Liver (tissue), 9 donors: ENCODE results near the gene GPR146. TPM values are rescaled to one million over a fixed set of nuclear protein-coding genes. Genes with fewer than 3 reads are reported as not detected.

Experiments
- DNase-seq: peaks from one replicate; pipeline ENCODE4 v3.0.0-alpha.2; 2017; ENCODE audit warnings: low spot score
- H3K27ac ChIP-seq, 2 donors: one replicate each; pipeline ENCODE4 v1.7.0; 2013; ENCODE audit warnings: inconsistent platforms in 2 of 2, low read length in 2 of 2, control low read depth in 1 of 2, low read depth in 1 of 2, mild to moderate bottlenecking in 1 of 2
- H3K27me3 ChIP-seq, 4 donors: one replicate each; pipeline versions ENCODE4 v1.6.1 to v1.7.0; 2013; ENCODE audit warnings: low read length in 3 of 4, inconsistent platforms in 1 of 4, mild to moderate bottlenecking in 1 of 4, moderate library complexity in 1 of 4; ENCODE audit not compliant: control insufficient read depth in 4 of 4, insufficient read depth in 4 of 4
- H3K36me3 ChIP-seq, 4 donors: one replicate each; pipeline versions ENCODE4 v1.6.1 to v1.7.0; 2013; ENCODE audit warnings: low read length in 3 of 4, mild to moderate bottlenecking in 3 of 4, low read depth in 1 of 4, moderate library complexity in 1 of 4; ENCODE audit not compliant: control insufficient read depth in 4 of 4, insufficient read depth in 3 of 4
- H3K4me1 ChIP-seq, 4 donors: one replicate each; pipeline versions ENCODE4 v1.6.1 to v1.7.0; 2013; ENCODE audit warnings: low read length in 3 of 4, mild to moderate bottlenecking in 3 of 4, moderate library complexity in 1 of 4; ENCODE audit not compliant: control insufficient read depth in 4 of 4, insufficient read depth in 4 of 4
- H3K4me3 ChIP-seq, 3 donors: one replicate each; pipeline versions ENCODE4 v1.6.1 to v1.7.0; 2013; ENCODE audit warnings: low read length in 3 of 3, control low read depth in 1 of 3, low read depth in 1 of 3, mild to moderate bottlenecking in 1 of 3
- H3K9ac ChIP-seq, 2 donors: one replicate each; pipeline ENCODE4 v1.7.0; 2013; ENCODE audit warnings: low read length in 2 of 2, mild to moderate bottlenecking in 2 of 2, moderate library complexity in 2 of 2, control low read depth in 1 of 2, low read depth in 1 of 2
- H3K9me3 ChIP-seq, 4 donors: one replicate each; pipeline versions ENCODE4 v1.6.1 to v1.7.0; 2013; ENCODE audit warnings: low read length in 3 of 4; ENCODE audit not compliant: control insufficient read depth in 4 of 4
- ATF3 ChIP-seq: IDR thresholded peaks from 2 replicates; pipeline ENCODE4 v1.6.1; 2016; ENCODE audit warnings: antibody characterized with exemption
- EGR1 ChIP-seq, 2 donors: IDR thresholded peaks; 2 replicates each; pipeline ENCODE4 v1.6.1; 2016 to 2018; ENCODE audit warnings: antibody characterized with exemption in 2 of 2, low read depth in 2 of 2
- FOXA1 ChIP-seq: IDR thresholded peaks from 2 replicates; pipeline ENCODE4 v1.6.1; 2016; ENCODE audit warnings: antibody characterized with exemption
- FOXA2 ChIP-seq: IDR thresholded peaks from 2 replicates; pipeline ENCODE4 v1.6.1; 2016; ENCODE audit warnings: antibody characterized with exemption
- GABPA ChIP-seq, 2 donors: IDR thresholded peaks in 1 of 2; conservative IDR thresholded peaks in 1 of 2; 2 replicates each; pipeline ENCODE4 v1.6.1; 2016; ENCODE audit warnings: antibody characterized with exemption in 2 of 2, mild to moderate bottlenecking in 1 of 2, moderate library complexity in 1 of 2
- HNF4A ChIP-seq, 2 donors: conservative IDR thresholded peaks; 2 replicates each; pipeline ENCODE4 v1.6.1; 2016; ENCODE audit warnings: antibody characterized with exemption in 2 of 2, mild to moderate bottlenecking in 2 of 2
- JUND ChIP-seq, 2 donors: IDR thresholded peaks; 2 replicates each; pipeline ENCODE4 v1.6.1; 2016; ENCODE audit warnings: antibody characterized with exemption in 2 of 2
- NR2F2 ChIP-seq: IDR thresholded peaks from 2 replicates; pipeline ENCODE4 v1.6.1; 2016; ENCODE audit warnings: antibody characterized with exemption
- RAD21 ChIP-seq, 2 donors: IDR thresholded peaks; 2 replicates each; pipeline ENCODE4 v1.6.1; 2016; ENCODE audit warnings: antibody characterized with exemption in 2 of 2, mild to moderate bottlenecking in 2 of 2
- RXRA ChIP-seq, 2 donors: IDR thresholded peaks; 2 replicates each; pipeline ENCODE4 v1.6.1; 2017 to 2018; ENCODE audit warnings: antibody characterized with exemption in 2 of 2, mild to moderate bottlenecking in 1 of 2
- YY1 ChIP-seq: IDR thresholded peaks from 2 replicates; pipeline ENCODE4 v1.6.1; 2016; ENCODE audit warnings: antibody characterized with exemption, mild to moderate bottlenecking
- ZBTB33 ChIP-seq: IDR thresholded peaks from 2 replicates; pipeline ENCODE4 v1.6.1; 2016; ENCODE audit warnings: antibody characterized with exemption
- WGBS: extraction: QIAGEN DNeasy Blood & Tissue Kit; methylation state at CpG from one replicate; pipeline ENCODE4 v1.1.7; 2013; 5-methylcytosine and 5-hydroxymethylcytosine counted together
- polyA plus RNA-seq, 2 donors: library from polyadenylated mRNA; stranded (reverse) in 1 of 2; unstranded in 1 of 2; fragments of 200-250 nt in 1 of 2; fragments of >200 nt in 1 of 2; fragmentation: Nextera tagmentation in 1 of 2; extraction: Ambion mirVana in 1 of 2; gene quantifications; one replicate each; pipeline versions ENCODE4 v1.2.1 to v1.2.3, GENCODE V29; 2013 to 2015
- total RNA-seq, 2 donors: library from RNA; depleted of rRNA; stranded (reverse); fragments of >200 nt; gene quantifications; one replicate each; pipeline ENCODE4 v1.2.3, GENCODE V29; 2014
- TF ChIP-seq, protein P1 (sequence below): IDR thresholded peaks from 2 replicates; pipeline ENCODE4 v1.6.1; 2016; ENCODE audit warnings: antibody characterized with exemption
- TF ChIP-seq, protein P2 (sequence below): IDR thresholded peaks from 2 replicates; pipeline ENCODE4 v1.6.1; 2016; ENCODE audit warnings: antibody characterized with exemption, mild to moderate bottlenecking
- TF ChIP-seq, protein P3 (sequence below): fragments of 150-350 bp; IDR thresholded peaks from 2 replicates; pipeline ENCODE4 v1.5.1; 2017; ENCODE audit warnings: improper control_type of control experiment, low read depth, low read length; ENCODE audit not compliant: missing input control
- donor health status: healthy.
- donor health status: healthy.
- donor health status: healthy.
- donor health status: healthy.
- donor health status: healthy.

Gene GPR146
- total and polyA plus RNA-seq, 4 donors, result 15.5 to 33.5 (median 26.7) TPM

GRCh38 chr7:1050956-1051690, 6.8 kb downstream of the GPR146 start:
- Histone ChIP-seq H3K4me3 (no peak overlapping the region), H3K9ac (no peak overlapping the region), H3K9me3 (no peaks in the 10 kb centered on the region), H3K27ac (no peak overlapping the region), H3K4me1 (peaks cover 17 to 68% (median 31%) of the 10 kb centered on the region in 4 donors), H3K36me3 (no peaks in the 10 kb centered on the region), H3K27me3 (no peaks in the 10 kb centered on the region)
- no peak for TF ChIP-seq GABPA (IDR thresholded peaks at IDR 0.05 in 1 of 2, conservative IDR thresholded peaks at IDR 0.05 in 1 of 2)
- TF ChIP-seq EGR1 (IDR thresholded peaks at IDR 0.05; ENCODE audit: low read depth in 2 of 2), result no peak
- no peak for TF ChIP-seq FOXA2
- TF ChIP-seq RAD21 (IDR thresholded peaks at IDR 0.05), result no peak
- TF ChIP-seq FOXA1, result no peak
- TF ChIP-seq, protein P1, sequence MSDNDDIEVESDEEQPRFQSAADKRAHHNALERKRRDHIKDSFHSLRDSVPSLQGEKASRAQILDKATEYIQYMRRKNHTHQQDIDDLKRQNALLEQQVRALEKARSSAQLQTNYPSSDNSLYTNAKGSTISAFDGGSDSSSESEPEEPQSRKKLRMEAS, result no peak
- TF ChIP-seq HNF4A (conservative IDR thresholded peaks at IDR 0.05), result no peak
- TF ChIP-seq ATF3, result no peak
- TF ChIP-seq, protein P2, sequence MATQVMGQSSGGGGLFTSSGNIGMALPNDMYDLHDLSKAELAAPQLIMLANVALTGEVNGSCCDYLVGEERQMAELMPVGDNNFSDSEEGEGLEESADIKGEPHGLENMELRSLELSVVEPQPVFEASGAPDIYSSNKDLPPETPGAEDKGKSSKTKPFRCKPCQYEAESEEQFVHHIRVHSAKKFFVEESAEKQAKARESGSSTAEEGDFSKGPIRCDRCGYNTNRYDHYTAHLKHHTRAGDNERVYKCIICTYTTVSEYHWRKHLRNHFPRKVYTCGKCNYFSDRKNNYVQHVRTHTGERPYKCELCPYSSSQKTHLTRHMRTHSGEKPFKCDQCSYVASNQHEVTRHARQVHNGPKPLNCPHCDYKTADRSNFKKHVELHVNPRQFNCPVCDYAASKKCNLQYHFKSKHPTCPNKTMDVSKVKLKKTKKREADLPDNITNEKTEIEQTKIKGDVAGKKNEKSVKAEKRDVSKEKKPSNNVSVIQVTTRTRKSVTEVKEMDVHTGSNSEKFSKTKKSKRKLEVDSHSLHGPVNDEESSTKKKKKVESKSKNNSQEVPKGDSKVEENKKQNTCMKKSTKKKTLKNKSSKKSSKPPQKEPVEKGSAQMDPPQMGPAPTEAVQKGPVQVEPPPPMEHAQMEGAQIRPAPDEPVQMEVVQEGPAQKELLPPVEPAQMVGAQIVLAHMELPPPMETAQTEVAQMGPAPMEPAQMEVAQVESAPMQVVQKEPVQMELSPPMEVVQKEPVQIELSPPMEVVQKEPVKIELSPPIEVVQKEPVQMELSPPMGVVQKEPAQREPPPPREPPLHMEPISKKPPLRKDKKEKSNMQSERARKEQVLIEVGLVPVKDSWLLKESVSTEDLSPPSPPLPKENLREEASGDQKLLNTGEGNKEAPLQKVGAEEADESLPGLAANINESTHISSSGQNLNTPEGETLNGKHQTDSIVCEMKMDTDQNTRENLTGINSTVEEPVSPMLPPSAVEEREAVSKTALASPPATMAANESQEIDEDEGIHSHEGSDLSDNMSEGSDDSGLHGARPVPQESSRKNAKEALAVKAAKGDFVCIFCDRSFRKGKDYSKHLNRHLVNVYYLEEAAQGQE, result no peak
- TF ChIP-seq RXRA (IDR thresholded peaks at IDR 0.05), result no peak
- no peak for TF ChIP-seq NR2F2
- WGBS, result 93% methylated on average over 22 of the region's 22 CpGs
- DNase-seq, result no peak

DNA sequence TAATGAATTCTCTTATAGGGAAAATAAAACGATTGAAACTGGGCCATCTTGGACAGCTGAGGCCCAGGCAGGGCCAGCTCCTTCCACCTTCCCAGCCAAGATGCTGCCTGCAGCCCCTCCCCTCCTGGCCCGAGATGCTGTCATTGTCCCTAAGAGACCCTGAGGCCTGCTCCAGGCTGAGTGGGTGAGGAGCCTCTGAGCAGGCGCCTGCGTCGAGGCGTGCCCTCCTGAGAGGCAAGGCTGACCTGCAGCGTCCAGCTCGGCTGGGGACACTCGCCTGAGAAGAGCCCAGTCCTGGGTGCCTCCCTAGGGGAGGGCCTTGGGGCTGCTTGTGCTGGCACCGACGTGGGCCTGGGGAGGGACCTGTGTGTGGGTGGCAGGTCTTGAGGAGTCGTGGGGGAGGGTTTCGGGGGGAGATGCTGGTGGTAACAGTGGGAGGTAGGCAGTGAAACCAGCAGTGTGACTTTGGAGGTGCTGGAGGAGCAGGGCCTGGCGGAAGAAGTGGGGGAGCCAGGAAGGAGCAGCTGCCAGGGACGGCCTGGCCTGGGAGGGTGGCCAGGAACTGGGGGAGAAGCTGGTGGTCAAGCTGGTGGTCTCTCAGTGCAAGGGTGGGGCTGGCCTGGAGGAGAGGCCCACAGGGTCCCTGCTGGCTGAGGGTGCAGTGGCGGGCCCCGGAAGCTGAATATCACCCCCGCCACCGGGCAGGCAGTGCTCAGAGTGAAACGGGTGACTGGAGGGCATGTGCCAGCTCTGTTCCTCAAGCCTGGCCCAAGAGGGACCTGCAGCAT, 7.9 kb downstream of the GPR146 start:
- TF ChIP-seq RXRA (IDR thresholded peaks at IDR 0.05) (no peak), HNF4A (conservative IDR thresholded peaks at IDR 0.05) (no peak), FOXA2 (no peak), GABPA (IDR thresholded peaks at IDR 0.05 in 1 of 2, conservative IDR thresholded peaks at IDR 0.05 in 1 of 2) (no peak), EGR1 (IDR thresholded peaks at IDR 0.05; ENCODE audit: low read depth in 2 of 2) (no peak), JUND (IDR thresholded peaks at IDR 0.05) (no peak), ATF3 (no peak), YY1 (no peak), ZBTB33 (no peak), NR2F2 (no peak)
- TF ChIP-seq, protein P3, sequence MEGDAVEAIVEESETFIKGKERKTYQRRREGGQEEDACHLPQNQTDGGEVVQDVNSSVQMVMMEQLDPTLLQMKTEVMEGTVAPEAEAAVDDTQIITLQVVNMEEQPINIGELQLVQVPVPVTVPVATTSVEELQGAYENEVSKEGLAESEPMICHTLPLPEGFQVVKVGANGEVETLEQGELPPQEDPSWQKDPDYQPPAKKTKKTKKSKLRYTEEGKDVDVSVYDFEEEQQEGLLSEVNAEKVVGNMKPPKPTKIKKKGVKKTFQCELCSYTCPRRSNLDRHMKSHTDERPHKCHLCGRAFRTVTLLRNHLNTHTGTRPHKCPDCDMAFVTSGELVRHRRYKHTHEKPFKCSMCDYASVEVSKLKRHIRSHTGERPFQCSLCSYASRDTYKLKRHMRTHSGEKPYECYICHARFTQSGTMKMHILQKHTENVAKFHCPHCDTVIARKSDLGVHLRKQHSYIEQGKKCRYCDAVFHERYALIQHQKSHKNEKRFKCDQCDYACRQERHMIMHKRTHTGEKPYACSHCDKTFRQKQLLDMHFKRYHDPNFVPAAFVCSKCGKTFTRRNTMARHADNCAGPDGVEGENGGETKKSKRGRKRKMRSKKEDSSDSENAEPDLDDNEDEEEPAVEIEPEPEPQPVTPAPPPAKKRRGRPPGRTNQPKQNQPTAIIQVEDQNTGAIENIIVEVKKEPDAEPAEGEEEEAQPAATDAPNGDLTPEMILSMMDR, result no peak
- TF ChIP-seq, protein P2, result no peak
- Histone ChIP-seq H3K9me3 (no peaks in the 10 kb centered on the region), H3K36me3 (no peaks in the 10 kb centered on the region), H3K27ac (no peak overlapping the region), H3K27me3 (no peaks in the 10 kb centered on the region), H3K4me3 (no peak overlapping the region), H3K4me1 (peaks cover 12 to 59% (median 24%) of the 10 kb centered on the region in 4 donors), H3K9ac (no peak overlapping the region)
- DNase-seq, result no peak
- WGBS, result 84% methylated on average over 20 of the region's 20 CpGs
